GM12892 (cell line): Measurements from ENCODE around the gene KAZALD1.

ENCODE experiments used
- DNase-seq: peaks from one replicate; pipeline ENCODE4 v3.0.0; 2011; ENCODE audit not compliant: insufficient read length
- FAIRE-seq: peaks from 2 replicates; lab custom pipeline; 2011; peaks lifted over from hg19 to GRCh38; lab: Jason Lieb, UNC
- POLR2A ChIP-seq: IDR thresholded peaks from 2 replicates; pipeline ENCODE4 v1.6.1; 2011; ENCODE audit warnings: low read depth, low read length, control low read depth
- POLR2AphosphoS5 ChIP-seq: IDR thresholded peaks from 2 replicates; pipeline ENCODE4 v1.6.1; 2011; ENCODE audit warnings: low read depth, low read length, control low read depth
- TAF1 ChIP-seq: IDR thresholded peaks from 2 replicates; pipeline ENCODE4 v1.6.1; 2011; ENCODE audit warnings: low read depth, mild to moderate bottlenecking, control low read depth, low read length, borderline replicate concordance

Gene KAZALD1

GRCh38 chr10:101076630-101077029 is 14.8 kb downstream of the KAZALD1 start:
- FAIRE-seq = no peak
- TF ChIP-seq POLR2A (no peak), POLR2AphosphoS5 (no peak), TAF1 (no peak)
- no peak for DNase-seq

DNA sequence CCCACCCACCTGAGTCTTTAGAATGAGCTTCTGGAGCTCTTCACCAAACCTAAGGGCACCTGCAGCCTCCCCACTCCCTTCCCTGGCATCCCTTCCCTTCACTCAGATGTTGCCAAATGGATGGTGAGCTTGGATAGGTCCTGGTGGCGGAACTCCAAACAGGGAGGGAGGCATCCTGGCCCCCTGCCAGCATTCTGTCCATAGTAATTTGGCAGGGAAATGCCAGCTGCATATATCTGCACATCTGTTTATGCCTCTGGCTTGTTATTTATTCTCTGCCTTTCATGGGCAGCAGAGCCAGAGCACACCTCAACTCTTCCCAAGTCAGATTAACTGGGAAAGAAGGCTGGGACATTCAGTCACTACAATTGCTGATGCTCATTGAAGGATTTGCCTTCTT is 18.1 kb downstream of the KAZALD1 start:
- FAIRE-seq = no peak
- TF ChIP-seq POLR2A (no peak), POLR2AphosphoS5 (no peak), TAF1 (no peak)
- DNase-seq = no peak

DNA sequence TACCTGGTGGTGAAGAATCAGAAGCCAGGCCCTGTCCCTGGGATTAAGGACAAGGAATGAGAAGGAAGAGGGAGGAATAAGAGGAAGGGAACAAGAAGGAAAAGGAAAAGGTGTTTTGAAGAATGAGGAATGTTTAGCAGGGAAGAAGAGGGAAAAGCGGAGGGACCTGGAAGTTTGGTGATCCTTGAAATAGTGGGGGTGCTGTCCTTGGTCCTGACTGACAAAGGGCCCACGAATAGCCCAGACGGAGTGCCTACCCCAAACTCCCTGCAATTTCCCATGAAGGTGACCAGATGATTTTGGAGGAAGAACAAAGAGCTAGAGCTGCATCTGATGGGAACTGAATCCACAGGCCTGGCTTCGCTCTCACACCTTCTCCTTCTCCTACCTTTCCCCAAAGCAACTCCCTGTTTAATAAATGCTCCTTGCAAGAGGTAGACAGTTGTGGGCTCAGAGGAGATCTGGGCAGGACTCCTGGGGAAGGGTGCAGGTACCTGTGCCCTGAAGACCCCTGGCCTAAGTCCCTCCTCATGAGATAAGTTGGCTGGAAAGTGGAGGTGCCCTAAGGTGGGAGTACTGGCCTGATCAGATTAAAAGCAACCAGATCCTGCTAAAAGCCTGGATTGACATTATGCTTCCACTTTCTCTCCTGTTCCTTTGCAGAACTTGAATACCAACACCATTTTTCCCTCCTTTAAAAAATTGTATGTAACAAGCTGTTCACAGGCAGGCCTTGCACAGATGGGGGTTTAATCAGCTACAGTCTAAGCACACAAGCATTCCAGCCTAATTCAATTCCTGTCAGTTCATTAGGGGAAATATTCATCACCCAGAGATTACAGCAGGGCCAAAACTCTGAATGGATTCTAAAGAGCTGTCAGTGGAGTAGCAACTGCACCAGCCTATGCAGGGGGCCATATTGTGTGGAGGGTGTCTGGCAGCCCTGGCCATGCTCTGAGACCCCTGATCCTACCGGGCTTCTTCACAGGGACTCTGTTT is 19.4 kb downstream of the KAZALD1 start:
- FAIRE-seq = no peak
- TF ChIP-seq TAF1 (no peak), POLR2A (no peak), POLR2AphosphoS5 (no peak)
- no peak for DNase-seq

DNA sequence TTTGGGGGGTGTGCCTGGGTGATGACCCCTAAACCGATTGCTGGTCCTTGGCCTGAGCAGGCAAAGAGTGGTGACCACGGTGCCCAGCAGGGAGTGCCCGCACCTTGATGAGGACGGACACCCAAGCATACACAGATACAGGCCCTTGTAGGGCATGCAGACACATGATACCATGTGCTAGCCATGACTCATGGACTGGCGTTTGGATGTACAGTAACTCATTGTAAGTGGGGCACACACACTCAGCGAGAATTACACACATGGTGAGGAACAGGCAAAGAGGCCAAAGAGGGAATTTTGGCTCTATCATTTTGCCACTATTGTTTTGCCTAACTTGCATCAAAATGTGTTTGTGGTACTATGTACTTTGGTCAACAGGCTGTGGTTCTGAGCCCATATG is 24.1 kb downstream of the KAZALD1 start:
- DNase-seq = no peak
- no peak for FAIRE-seq
- TF ChIP-seq TAF1 (no peak), POLR2A (no peak), POLR2AphosphoS5 (no peak)

GRCh38 chr10:101087376-101087775 is 25.6 kb downstream of the KAZALD1 start:
- FAIRE-seq = no peak
- no peak for DNase-seq
- TF ChIP-seq POLR2AphosphoS5 (no peak), TAF1 (no peak), POLR2A (no peak)

GRCh38 chr10:101087965-101088364 is 26.2 kb downstream of the KAZALD1 start:
- FAIRE-seq (no peak), DNase-seq (no peak)
- TF ChIP-seq TAF1 = no peak
- no peak for TF ChIP-seq POLR2A
- TF ChIP-seq POLR2AphosphoS5 = no peak

GRCh38 chr10:101089520-101090299 is 27.9 kb downstream of the KAZALD1 start:
- DNase-seq (no peak), FAIRE-seq (no peak)
- TF ChIP-seq POLR2A (no peak), POLR2AphosphoS5 (no peak), TAF1 (no peak)

DNA sequence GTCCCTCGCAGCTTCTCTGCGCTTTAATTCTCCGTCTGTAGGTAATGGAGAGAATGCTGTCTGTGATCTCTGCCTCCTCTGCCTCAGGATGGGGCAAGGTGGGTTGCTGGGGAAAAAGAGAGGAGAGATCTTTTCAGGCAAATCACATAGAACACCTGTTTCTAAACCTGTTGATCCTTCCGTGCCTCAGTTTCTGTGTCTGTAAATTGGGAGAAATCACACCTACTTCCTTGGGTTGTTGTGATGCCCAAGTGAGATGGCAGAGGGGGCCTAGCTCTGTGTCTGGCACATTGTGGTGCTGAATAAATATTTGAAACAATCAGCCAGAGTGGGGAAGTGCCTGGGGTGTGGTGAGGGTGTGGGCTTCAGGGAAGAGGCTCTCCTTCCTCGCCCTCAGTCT is 28.8 kb downstream of the KAZALD1 start:
- FAIRE-seq = no peak
- TF ChIP-seq POLR2AphosphoS5 = no peak
- TF ChIP-seq TAF1 = no peak
- TF ChIP-seq POLR2A = no peak
- no peak for DNase-seq

GRCh38 chr10:101091546-101092290 is 29.9 kb downstream of the KAZALD1 start:
- no peak for TF ChIP-seq POLR2AphosphoS5
- no peak for TF ChIP-seq POLR2A
- no peak for TF ChIP-seq TAF1
- FAIRE-seq (no peak), DNase-seq (no peak)

DNA sequence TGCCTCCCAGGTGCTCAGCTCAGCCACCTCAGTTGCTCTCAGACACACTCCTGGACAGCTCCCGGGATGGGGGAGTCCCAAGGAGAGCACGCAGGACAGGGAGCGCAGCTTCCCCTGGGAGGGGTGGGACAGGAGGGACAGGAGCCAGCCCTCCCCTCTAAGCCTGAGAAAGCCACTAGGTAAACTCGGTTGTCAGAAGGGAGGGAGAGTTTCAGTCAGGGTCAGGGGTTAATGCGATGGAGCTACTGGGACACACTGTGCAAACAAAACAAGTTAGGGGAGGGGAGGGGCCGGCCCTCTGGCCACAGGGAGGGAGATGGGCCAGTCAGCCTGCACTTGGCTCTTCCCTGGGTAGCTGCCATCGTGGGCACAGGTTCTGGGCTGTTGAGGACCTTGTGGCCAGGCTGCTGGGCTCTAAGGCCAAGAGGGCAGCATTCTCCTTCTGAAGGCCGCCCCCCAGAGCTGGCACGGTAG is 31.1 kb downstream of the KAZALD1 start:
- TF ChIP-seq POLR2AphosphoS5 = no peak
- TF ChIP-seq POLR2A = no peak
- TF ChIP-seq TAF1 = no peak

More for the DNA sequence above, 31.1 kb downstream of the KAZALD1 start:
- no peak for DNase-seq
- no peak for FAIRE-seq
